ENCODE results near the gene CTU2. TPM values are rescaled to one million over a fixed set of nuclear protein-coding genes. Genes with fewer than 3 reads are reported as not detected.

Gene CTU2
- polyA plus RNA-seq, 1 of the 3 experiments (the other 2 are of a cell fraction) = 16.2 TPM

GRCh38 chr16:88748364-88748763 is 42.1 kb downstream of the CTU2 start (continued):
- no peak for TF ChIP-seq CHD2 (IDR thresholded peaks at IDR 0.05; ENCODE audit: low read length, partially characterized antibody)
- TF ChIP-seq FOXJ3 (CRISPR knock-in tag; IDR thresholded peaks at IDR 0.05) = no peak
- no peak for TF ChIP-seq SMC3 (IDR thresholded peaks at IDR 0.05; ENCODE audit: low read depth, low read length)
- no peak for TF ChIP-seq FOSL2 (IDR thresholded peaks at IDR 0.05; ENCODE audit: borderline replicate concordance, low read depth)
- no peak for TF ChIP-seq RXRA (IDR thresholded peaks at IDR 0.05; ENCODE audit: borderline replicate concordance, low read depth)
- TF ChIP-seq ELF1 (IDR thresholded peaks at IDR 0.05) = no peak
- TF ChIP-seq REST (IDR thresholded peaks at IDR 0.05; ENCODE audit: low read depth, low read length) = no peak

GRCh38 chr16:88749358-88749757 is 43.1 kb downstream of the CTU2 start:
- Histone ChIP-seq H3K4me3 (ENCODE audit: low read depth in 2 of 2, low read length in 1 of 2) (no peak overlapping the region), H3K4me1 (ENCODE audit: control insufficient read depth in 1 of 2, insufficient read depth in 2 of 2, low read depth in 1 of 2, low read length in 1 of 2) (no peaks in the 10 kb centered on the region; a peak in 1 of 4 replicates), H3K9ac (no peak overlapping the region), H4K20me1 (ENCODE audit: insufficient read depth) (peaks cover 51% of the 10 kb centered on the region), H3F3A (replicated peaks; ENCODE audit: insufficient read depth) (peaks cover 4% of the 10 kb centered on the region), H3K4me2 (no peak overlapping the region), H3K36me3 (replicated peaks in 1 of 2; ENCODE audit: control insufficient read depth in 1 of 2, insufficient read depth in 2 of 2, low read length in 1 of 2) (peaks cover 0 to 5% of the 10 kb centered on the region in 2 experiments), H3K79me2 (ENCODE audit: insufficient read depth) (peaks cover 74% of the 10 kb centered on the region), H2AFZ (ENCODE audit: low read depth) (no peak overlapping the region), H3K9me3 (no peaks in the 10 kb centered on the region), H3K27ac (ENCODE audit: low read depth in 2 of 2, low read length in 1 of 2) (no peak overlapping the region), H3K9me2 (no peaks in the 10 kb centered on the region), H3K27me3 (ENCODE audit: insufficient read depth) (no peaks in the 10 kb centered on the region)
- WGBS (ENCODE audit: low lambda C conversion rate) = 95% methylated on average over 20 of the region's 26 CpGs
- no peak for DNase-seq
- TF ChIP-seq MEF2A (IDR thresholded peaks at IDR 0.05; ENCODE audit: borderline replicate concordance, low read depth) (no peak), GATA2 (CRISPR knock-in tag; IDR thresholded peaks at IDR 0.05) (no peak), RAD21 (IDR thresholded peaks at IDR 0.05; ENCODE audit: low read length) (no peak), EP300 (IDR thresholded peaks at IDR 0.05; ENCODE audit: borderline replicate concordance in 1 of 2, low read depth in 1 of 2, low read length in 1 of 2) (no peak), JUND (IDR thresholded peaks at IDR 0.05) (no peak), YY1 (IDR thresholded peaks at IDR 0.05; ENCODE audit: low read depth) (no peak), FOXJ3 (CRISPR knock-in tag; IDR thresholded peaks at IDR 0.05) (no peak), TCF12 (IDR thresholded peaks at IDR 0.05) (no peak), GABPA (IDR thresholded peaks at IDR 0.05; ENCODE audit: low read depth) (no peak)
- TF ChIP-seq, protein P1, sequence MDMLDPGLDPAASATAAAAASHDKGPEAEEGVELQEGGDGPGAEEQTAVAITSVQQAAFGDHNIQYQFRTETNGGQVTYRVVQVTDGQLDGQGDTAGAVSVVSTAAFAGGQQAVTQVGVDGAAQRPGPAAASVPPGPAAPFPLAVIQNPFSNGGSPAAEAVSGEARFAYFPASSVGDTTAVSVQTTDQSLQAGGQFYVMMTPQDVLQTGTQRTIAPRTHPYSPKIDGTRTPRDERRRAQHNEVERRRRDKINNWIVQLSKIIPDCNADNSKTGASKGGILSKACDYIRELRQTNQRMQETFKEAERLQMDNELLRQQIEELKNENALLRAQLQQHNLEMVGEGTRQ (IDR thresholded peaks at IDR 0.05; ENCODE audit: borderline replicate concordance, low read depth, low read length) = no peak
- CTCF ChIA-PET = interaction anchor here (1.4 to 30.9 kb wide), 2 partner anchors 9 to 418 kb away, joined by 5 to 540 read pairs; no protein-coding TSS in a partner anchor
- POLR2A ChIA-PET = no interaction called here
